Measurements from ENCODE around the gene HIVEP3. TPM values are rescaled to one million over a fixed set of nuclear protein-coding genes. Genes with fewer than 3 reads are reported as not detected.

The HIVEP3 gene
- polyA plus RNA-seq, 1 donor (not counting 4 experiments of a cell fraction or from before 2014, with no cell fraction given): 1.1 TPM

DNA sequence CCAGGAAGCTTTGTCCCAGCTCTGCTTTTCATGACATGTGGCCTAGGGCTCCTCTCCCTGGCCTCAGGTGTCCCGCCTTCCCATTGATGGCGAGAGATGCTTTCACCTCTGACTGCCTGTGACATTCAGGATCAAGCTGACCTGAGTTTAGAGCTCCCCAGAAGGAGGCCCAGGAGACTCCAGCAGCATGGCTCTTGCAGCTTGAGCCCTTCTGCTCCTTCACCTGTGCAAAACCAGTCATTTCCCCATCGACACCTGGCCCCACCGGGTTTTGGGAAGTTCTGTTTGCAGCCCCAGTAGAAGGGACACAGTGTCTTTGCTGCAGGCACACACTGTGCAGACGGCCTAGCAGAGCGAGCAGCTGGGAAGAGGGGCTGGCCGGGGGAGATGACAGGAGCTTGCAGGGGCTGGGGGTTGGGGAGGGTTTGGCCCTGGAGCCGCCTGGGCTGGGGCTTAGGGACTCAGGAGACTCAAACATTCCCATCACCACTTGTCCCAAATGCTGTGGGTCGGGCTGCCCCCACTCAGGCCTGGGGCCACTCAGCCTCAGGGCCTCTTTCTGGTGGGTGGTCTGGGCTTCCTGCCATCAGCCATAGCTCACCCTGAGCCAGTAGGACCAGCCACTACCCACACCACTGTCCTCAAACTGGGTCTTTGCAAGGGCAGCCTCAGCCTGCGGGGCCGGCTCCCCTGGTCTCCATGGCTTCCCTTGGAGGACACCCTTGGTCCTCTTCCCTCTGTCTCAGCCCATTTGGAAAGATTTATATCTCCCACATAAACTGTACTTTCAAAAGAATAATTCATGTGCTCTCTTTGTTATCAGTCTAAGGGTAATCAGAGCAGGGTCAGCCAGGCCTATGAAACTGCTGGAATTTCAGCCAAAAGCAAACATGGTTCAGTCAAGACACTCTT lies 430.4 kb downstream of the HIVEP3 start:
- Histone ChIP-seq H2AFZ (ENCODE audit: control insufficient read depth, low read length) (no peak overlapping the region), H3K79me2 (ENCODE audit: control insufficient read depth, insufficient read depth, low read length) (no peaks in the 10 kb centered on the region), H3K9ac (ENCODE audit: control insufficient read depth, extremely low read depth, insufficient read depth, low read length) (no peak overlapping the region), H4K20me1 (ENCODE audit: control insufficient read depth, extremely low read depth, insufficient read depth, low read length) (no peaks in the 10 kb centered on the region), H3K4me3 (ENCODE audit: control insufficient read depth in 2 of 3, extremely low read depth in 1 of 3, insufficient read depth in 2 of 3, low read depth in 1 of 3, low read length in 3 of 3) (no peak overlapping the region), H3K4me1 (ENCODE audit: control insufficient read depth, extremely low read depth, insufficient read depth, low read length) (peaks cover 37% of the 10 kb centered on the region), H3K4me2 (ENCODE audit: control insufficient read depth, extremely low read depth, insufficient read depth, low read depth, low read length) (no peak overlapping the region), H3K9me3 (ENCODE audit: control insufficient read depth, low read depth, low read length) (no peaks in the 10 kb centered on the region), H3K36me3 (ENCODE audit: control insufficient read depth in 2 of 2, extremely low read depth in 1 of 2, insufficient read depth in 2 of 2, low read length in 2 of 2) (no peaks in the 10 kb centered on the region), H3K9me1 (ENCODE audit: control insufficient read depth, extremely low read depth, insufficient read depth, low read length) (no peaks in the 10 kb centered on the region), H3K27me3 (ENCODE audit: control insufficient read depth, extremely low read depth, insufficient read depth, low read length) (no peaks in the 10 kb centered on the region), H3K27ac (ENCODE audit: control insufficient read depth, insufficient read depth, low read length) (no peak overlapping the region)
- dilution Hi-C loops (cut with MboI; ENCODE audit: extremely low pct_ligation_motif_present, low sequenced_read_pairs): no loop called here
- no peak for FAIRE-seq
- no peak for TF ChIP-seq CTCF (optimal IDR thresholded peaks at IDR 0.05 in 1 of 3, IDR thresholded peaks at IDR 0.05 in 1 of 3, conservative IDR thresholded peaks at IDR 0.05 in 1 of 3; ENCODE audit: extremely low read depth in 1 of 3, insufficient read depth in 2 of 3, low read length in 3 of 3)
- TF ChIP-seq EZH2 (IDR thresholded peaks at IDR 0.05; ENCODE audit: low read length): no peak
- no peak for DNase-seq (ENCODE audit: low read depth, low spot score)

DNA sequence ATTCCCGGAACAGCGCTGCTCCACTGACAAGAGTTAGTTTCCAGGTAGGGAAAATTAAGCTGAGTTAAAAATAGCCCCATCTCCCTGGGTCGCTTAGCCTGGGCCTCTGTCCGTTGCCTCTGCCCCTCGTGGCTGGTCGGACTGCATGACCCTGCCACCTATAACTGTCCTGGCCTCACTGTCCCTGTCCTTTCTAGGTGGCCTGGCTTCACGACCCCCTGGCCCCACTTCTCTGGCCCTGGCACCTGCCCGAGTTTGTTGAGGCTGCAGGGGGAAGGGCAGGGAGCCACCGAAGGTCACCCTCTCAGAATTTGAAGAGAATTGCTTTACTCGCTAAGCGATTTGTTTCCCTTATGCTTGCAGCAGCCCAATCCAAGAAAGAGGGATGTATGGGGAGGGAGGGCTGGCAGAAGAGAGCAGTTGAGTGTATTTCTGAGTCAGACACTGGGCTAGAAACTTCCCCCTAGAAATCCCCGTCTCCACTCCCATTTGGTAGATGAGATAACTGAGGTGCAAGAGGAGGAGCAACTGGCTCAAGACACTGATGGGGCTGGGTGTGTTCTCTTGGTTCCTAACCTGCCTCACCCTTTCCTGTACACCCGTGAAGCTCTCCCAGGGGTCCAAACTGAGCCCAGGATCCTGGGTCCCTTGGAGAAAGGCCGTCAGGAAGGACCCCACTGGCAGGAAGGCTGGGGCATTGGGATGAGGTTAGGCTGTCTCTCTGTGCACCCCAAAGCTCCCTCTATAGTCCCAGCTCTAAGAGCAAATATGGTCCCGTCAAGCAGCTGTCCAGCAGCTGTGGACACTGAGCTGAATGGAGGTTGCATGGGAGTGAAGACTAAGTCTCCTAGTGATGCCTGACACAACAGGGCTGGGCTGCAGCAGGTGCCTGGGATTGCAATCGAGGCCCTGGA lies 431.3 kb downstream of the HIVEP3 start:
- H3K9me1 ChIP-seq (ENCODE audit: control insufficient read depth, extremely low read depth, insufficient read depth, low read length): no peaks in the 10 kb centered on the region
- H3K27me3 ChIP-seq (ENCODE audit: control insufficient read depth, extremely low read depth, insufficient read depth, low read length): no peaks in the 10 kb centered on the region
- FAIRE-seq (no peak), DNase-seq (ENCODE audit: low read depth, low spot score) (no peak)
- H3K9me3 ChIP-seq (ENCODE audit: control insufficient read depth, low read depth, low read length): no peaks in the 10 kb centered on the region
- no peak overlapping the region for H3K4me3 ChIP-seq (ENCODE audit: control insufficient read depth in 2 of 3, extremely low read depth in 1 of 3, insufficient read depth in 2 of 3, low read depth in 1 of 3, low read length in 3 of 3)
- no peak overlapping the region for H3K4me2 ChIP-seq (ENCODE audit: control insufficient read depth, extremely low read depth, insufficient read depth, low read depth, low read length)
- H3K79me2 ChIP-seq (ENCODE audit: control insufficient read depth, insufficient read depth, low read length): no peaks in the 10 kb centered on the region
- H3K27ac ChIP-seq (ENCODE audit: control insufficient read depth, insufficient read depth, low read length): no peak overlapping the region
- no peaks in the 10 kb centered on the region for H3K36me3 ChIP-seq (ENCODE audit: control insufficient read depth in 2 of 2, extremely low read depth in 1 of 2, insufficient read depth in 2 of 2, low read length in 2 of 2)
- H4K20me1 ChIP-seq (ENCODE audit: control insufficient read depth, extremely low read depth, insufficient read depth, low read length): no peaks in the 10 kb centered on the region
- no peak overlapping the region for H2AFZ ChIP-seq (ENCODE audit: control insufficient read depth, low read length)
- TF ChIP-seq EZH2 (IDR thresholded peaks at IDR 0.05; ENCODE audit: low read length): no peak
- no peak for TF ChIP-seq CTCF (optimal IDR thresholded peaks at IDR 0.05 in 1 of 3, IDR thresholded peaks at IDR 0.05 in 1 of 3, conservative IDR thresholded peaks at IDR 0.05 in 1 of 3; ENCODE audit: extremely low read depth in 1 of 3, insufficient read depth in 2 of 3, low read length in 3 of 3)
- dilution Hi-C loops (cut with MboI; ENCODE audit: extremely low pct_ligation_motif_present, low sequenced_read_pairs): no loop called here
- no peak overlapping the region for H3K9ac ChIP-seq (ENCODE audit: control insufficient read depth, extremely low read depth, insufficient read depth, low read length)
- peaks cover 37% of the 10 kb centered on the region for H3K4me1 ChIP-seq (ENCODE audit: control insufficient read depth, extremely low read depth, insufficient read depth, low read length)

Data from keratinocyte (primary cell).